Esophagus muscularis mucosa (tissue), 3 donors: Measurements from ENCODE around the gene PCARE.

Source experiments
- POLR2AphosphoS5 ChIP-seq, 2 donors: sonication (generic); formaldehyde crosslinking; IDR thresholded peaks; one replicate each; pipeline ENCODE4 v1.6.1; 2017; ENCODE audit warnings: antibody characterized with exemption in 2 of 2
- TF ChIP-seq, protein P1 (sequence below), 3 experiments: fragments of 200-600 bp in 2 of 3; fragments of 450-650 bp in 1 of 3; sonication (generic) in 2 of 3; IDR thresholded peaks; one replicate each; pipeline ENCODE4 v1.5.1; 2017 to 2019; ENCODE audit warnings: antibody characterized with exemption in 3 of 3, mild to moderate bottlenecking in 2 of 3, moderate library complexity in 1 of 3

DNA sequence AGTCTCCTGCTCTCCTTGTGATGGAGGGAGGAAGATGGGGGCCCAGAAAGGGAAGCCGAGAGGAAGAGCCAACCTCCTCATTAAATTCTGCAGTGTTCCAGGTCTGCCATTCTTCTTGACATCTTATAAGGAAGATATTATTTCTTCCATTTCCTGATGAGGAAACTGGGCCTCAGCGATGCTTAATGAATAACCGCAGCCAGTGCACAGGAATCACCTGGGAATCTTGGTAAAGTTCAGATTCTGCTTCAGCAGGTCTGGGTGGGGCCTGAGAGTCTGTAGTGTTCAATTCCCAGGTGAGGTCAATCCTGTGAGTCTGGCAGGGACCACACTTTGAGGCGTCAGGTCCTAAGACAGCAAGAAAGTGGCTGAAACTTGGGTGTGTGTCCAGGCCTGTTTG, 17.3 kb downstream of the PCARE start:
- TF ChIP-seq, protein P1, sequence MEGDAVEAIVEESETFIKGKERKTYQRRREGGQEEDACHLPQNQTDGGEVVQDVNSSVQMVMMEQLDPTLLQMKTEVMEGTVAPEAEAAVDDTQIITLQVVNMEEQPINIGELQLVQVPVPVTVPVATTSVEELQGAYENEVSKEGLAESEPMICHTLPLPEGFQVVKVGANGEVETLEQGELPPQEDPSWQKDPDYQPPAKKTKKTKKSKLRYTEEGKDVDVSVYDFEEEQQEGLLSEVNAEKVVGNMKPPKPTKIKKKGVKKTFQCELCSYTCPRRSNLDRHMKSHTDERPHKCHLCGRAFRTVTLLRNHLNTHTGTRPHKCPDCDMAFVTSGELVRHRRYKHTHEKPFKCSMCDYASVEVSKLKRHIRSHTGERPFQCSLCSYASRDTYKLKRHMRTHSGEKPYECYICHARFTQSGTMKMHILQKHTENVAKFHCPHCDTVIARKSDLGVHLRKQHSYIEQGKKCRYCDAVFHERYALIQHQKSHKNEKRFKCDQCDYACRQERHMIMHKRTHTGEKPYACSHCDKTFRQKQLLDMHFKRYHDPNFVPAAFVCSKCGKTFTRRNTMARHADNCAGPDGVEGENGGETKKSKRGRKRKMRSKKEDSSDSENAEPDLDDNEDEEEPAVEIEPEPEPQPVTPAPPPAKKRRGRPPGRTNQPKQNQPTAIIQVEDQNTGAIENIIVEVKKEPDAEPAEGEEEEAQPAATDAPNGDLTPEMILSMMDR (IDR thresholded peaks at IDR 0.05): no peak
- no peak for TF ChIP-seq POLR2AphosphoS5 (IDR thresholded peaks at IDR 0.05)
